DOHH2 (cell line): Measurements from ENCODE around the gene CTXN3.

Experiments
- EZH2phosphoT487 ChIP-seq: fragments of 200-600 bp; sonication (generic); IDR thresholded peaks from 2 replicates; pipeline ENCODE4 v1.6.1; 2017; ENCODE audit warnings: borderline replicate concordance, mild to moderate bottlenecking, antibody characterized with exemption, low read length, moderate library complexity, mixed read lengths
- TF ChIP-seq, protein P1 (sequence below): fragments of 200-600 bp; sonication (generic); IDR thresholded peaks from one replicate; pipeline ENCODE4 v1.5.1; 2014; ENCODE audit warnings: antibody characterized with exemption, mild to moderate bottlenecking, low read depth, low read length; ENCODE audit not compliant: poor library complexity, severe bottlenecking

DNA sequence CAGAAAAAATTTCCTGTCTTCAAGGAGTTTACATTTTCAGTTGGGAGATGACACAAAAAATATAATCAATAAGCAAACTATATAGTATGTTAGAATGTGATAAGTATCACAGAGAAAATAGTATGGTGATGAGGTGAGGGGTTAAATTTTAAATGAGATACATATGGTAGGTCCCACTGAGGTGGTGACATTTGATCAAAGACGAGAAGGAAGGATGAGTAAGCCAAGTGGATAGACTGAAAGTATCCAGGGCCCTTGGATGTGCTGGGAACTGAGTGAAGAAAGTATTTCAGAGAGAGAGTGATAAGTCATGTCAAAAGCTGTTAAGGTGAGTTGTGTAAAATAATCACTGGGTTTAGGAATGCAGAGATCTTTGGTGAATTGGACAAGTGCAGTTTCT, 57.8 kb downstream of the CTXN3 start:
- TF ChIP-seq, protein P1, sequence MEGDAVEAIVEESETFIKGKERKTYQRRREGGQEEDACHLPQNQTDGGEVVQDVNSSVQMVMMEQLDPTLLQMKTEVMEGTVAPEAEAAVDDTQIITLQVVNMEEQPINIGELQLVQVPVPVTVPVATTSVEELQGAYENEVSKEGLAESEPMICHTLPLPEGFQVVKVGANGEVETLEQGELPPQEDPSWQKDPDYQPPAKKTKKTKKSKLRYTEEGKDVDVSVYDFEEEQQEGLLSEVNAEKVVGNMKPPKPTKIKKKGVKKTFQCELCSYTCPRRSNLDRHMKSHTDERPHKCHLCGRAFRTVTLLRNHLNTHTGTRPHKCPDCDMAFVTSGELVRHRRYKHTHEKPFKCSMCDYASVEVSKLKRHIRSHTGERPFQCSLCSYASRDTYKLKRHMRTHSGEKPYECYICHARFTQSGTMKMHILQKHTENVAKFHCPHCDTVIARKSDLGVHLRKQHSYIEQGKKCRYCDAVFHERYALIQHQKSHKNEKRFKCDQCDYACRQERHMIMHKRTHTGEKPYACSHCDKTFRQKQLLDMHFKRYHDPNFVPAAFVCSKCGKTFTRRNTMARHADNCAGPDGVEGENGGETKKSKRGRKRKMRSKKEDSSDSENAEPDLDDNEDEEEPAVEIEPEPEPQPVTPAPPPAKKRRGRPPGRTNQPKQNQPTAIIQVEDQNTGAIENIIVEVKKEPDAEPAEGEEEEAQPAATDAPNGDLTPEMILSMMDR, result no peak
- TF ChIP-seq EZH2phosphoT487, result no peak
